HL-60 (cell line): Measurements from ENCODE around the gene PDE6D.

Experiments used
- CTCF ChIP-seq: IDR thresholded peaks from one replicate; pipeline ENCODE4 v1.5.1; 2011; ENCODE audit warnings: low read length, control low read depth, inconsistent platforms; ENCODE audit not compliant: insufficient read depth
- GABPA ChIP-seq: IDR thresholded peaks from 2 replicates; pipeline ENCODE4 v1.6.1; 2012; ENCODE audit warnings: low read depth
- POLR2AphosphoS5 ChIP-seq: IDR thresholded peaks from 2 replicates; pipeline ENCODE4 v1.6.1; 2012; ENCODE audit warnings: low read depth
- SPI1 ChIP-seq: IDR thresholded peaks from 2 replicates; pipeline ENCODE4 v1.6.1; 2012; ENCODE audit warnings: low read depth, mild to moderate bottlenecking, borderline replicate concordance
- TF ChIP-seq, protein P1 (sequence below): IDR thresholded peaks from 2 replicates; pipeline ENCODE4 v1.6.1; 2012; ENCODE audit warnings: low read depth; ENCODE audit not compliant: insufficient replicate concordance

- no peak for TF ChIP-seq CTCF
- TF ChIP-seq GABPA = no peak
- no peak for TF ChIP-seq POLR2AphosphoS5
- TF ChIP-seq, protein P1, sequence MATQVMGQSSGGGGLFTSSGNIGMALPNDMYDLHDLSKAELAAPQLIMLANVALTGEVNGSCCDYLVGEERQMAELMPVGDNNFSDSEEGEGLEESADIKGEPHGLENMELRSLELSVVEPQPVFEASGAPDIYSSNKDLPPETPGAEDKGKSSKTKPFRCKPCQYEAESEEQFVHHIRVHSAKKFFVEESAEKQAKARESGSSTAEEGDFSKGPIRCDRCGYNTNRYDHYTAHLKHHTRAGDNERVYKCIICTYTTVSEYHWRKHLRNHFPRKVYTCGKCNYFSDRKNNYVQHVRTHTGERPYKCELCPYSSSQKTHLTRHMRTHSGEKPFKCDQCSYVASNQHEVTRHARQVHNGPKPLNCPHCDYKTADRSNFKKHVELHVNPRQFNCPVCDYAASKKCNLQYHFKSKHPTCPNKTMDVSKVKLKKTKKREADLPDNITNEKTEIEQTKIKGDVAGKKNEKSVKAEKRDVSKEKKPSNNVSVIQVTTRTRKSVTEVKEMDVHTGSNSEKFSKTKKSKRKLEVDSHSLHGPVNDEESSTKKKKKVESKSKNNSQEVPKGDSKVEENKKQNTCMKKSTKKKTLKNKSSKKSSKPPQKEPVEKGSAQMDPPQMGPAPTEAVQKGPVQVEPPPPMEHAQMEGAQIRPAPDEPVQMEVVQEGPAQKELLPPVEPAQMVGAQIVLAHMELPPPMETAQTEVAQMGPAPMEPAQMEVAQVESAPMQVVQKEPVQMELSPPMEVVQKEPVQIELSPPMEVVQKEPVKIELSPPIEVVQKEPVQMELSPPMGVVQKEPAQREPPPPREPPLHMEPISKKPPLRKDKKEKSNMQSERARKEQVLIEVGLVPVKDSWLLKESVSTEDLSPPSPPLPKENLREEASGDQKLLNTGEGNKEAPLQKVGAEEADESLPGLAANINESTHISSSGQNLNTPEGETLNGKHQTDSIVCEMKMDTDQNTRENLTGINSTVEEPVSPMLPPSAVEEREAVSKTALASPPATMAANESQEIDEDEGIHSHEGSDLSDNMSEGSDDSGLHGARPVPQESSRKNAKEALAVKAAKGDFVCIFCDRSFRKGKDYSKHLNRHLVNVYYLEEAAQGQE = no peak
- no peak for TF ChIP-seq SPI1
Measured at GRCh38 chr2:231765496-231765929, 15.6 kb downstream of the PDE6D start.
